Measurements from ENCODE around the gene OGFOD3.

OGFOD3 gene

GRCh38 chr17:82344175-82344907 is 74.0 kb downstream of the OGFOD3 start:
- TF ChIP-seq CTCF (IDR thresholded peaks at IDR 0.05): no peak

GRCh38 chr17:82343560-82343959 is 74.8 kb downstream of the OGFOD3 start:
- no peak for TF ChIP-seq CTCF (IDR thresholded peaks at IDR 0.05)

- no peak for TF ChIP-seq CTCF (IDR thresholded peaks at IDR 0.05)
Measured at GRCh38 chr17:82342361-82343079, 75.9 kb downstream of the OGFOD3 start.

- no peak for TF ChIP-seq CTCF (IDR thresholded peaks at IDR 0.05)
Measured at GRCh38 chr17:82339634-82340580, 78.5 kb downstream of the OGFOD3 start.
